ENCODE results near the gene NOX5.

Gene NOX5

DNA sequence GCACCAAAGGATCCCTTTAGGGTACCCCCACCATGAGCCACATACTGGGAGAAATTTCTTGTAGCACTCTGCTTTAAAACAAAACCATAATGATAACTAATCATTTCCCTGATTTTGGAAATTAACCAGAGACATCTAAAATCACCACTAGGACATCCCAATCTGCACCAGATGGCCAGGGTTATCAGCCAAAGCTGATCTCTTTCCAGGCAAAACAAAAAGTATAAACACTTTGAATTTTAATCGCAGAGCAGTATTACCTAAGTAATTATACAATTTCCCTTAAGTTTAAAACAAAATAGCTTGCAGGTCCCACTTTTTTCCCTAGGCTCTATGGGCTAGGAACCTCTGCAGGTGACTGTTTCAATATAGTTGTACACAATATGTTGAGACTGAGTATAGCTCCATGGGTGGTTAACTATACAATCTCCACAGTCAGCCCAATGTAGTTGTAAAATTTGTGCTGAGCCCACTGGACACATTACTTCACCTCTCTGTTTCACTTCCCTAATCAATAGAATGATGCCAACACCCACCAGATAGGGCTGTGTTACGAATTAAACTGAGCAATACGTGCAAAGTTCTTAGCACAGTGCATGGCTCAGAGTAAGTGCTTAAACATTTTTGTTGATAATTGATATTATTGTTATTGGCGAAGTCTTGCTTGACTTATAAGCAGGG, 629 bp upstream of the NOX5 start:
- Histone ChIP-seq H4K20me1 (ENCODE audit: insufficient read depth, low read length) (no peaks in the 10 kb centered on the region), H3K36me3 (replicated peaks; ENCODE audit: low read depth, low read length) (no peaks in the 10 kb centered on the region), H2AFZ (ENCODE audit: low read depth, low read length) (no peak overlapping the region), H3K4me2 (ENCODE audit: low read length) (no peak overlapping the region), H3K9me3 (ENCODE audit: insufficient read depth, low read length) (no peaks in the 10 kb centered on the region), H3K9ac (ENCODE audit: low read length) (no peak overlapping the region), H3K79me2 (ENCODE audit: low read length) (no peaks in the 10 kb centered on the region), H3K27ac (ENCODE audit: low read length) (no peak overlapping the region), H3K27me3 (ENCODE audit: low read depth, low read length) (peaks cover 5% of the 10 kb centered on the region; the same call in 1 of the 2 replicates), H3K4me1 (ENCODE audit: low read length) (no peaks in the 10 kb centered on the region), H3K4me3 (ENCODE audit: low read length) (no peak overlapping the region)
- TF ChIP-seq, protein P1, sequence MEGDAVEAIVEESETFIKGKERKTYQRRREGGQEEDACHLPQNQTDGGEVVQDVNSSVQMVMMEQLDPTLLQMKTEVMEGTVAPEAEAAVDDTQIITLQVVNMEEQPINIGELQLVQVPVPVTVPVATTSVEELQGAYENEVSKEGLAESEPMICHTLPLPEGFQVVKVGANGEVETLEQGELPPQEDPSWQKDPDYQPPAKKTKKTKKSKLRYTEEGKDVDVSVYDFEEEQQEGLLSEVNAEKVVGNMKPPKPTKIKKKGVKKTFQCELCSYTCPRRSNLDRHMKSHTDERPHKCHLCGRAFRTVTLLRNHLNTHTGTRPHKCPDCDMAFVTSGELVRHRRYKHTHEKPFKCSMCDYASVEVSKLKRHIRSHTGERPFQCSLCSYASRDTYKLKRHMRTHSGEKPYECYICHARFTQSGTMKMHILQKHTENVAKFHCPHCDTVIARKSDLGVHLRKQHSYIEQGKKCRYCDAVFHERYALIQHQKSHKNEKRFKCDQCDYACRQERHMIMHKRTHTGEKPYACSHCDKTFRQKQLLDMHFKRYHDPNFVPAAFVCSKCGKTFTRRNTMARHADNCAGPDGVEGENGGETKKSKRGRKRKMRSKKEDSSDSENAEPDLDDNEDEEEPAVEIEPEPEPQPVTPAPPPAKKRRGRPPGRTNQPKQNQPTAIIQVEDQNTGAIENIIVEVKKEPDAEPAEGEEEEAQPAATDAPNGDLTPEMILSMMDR (IDR thresholded peaks at IDR 0.05; ENCODE audit: low read depth, low read length) = no peak
- no peak for TF ChIP-seq EZH2phosphoT487 (IDR thresholded peaks at IDR 0.05; ENCODE audit: low read depth)

DNA sequence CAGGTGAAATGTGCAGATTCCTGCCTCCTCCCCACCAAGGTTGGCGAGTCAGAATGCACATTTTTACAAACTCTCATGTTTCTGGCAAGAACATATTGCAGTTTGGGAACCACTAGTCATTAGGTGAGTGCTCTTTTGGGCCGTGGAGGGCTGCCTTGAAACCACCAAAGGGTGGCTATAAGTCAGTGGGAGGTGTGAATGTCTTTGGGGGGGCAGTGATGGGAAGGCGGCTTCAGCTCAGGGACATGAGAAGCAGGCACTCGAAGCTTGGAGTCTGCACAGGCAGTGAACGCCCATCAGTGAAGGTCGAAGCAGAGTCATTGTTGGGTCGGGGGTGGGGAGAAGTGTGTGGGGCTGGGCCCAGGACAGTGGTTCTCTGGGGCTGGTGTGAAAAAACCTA, 1.1 kb downstream of the NOX5 start:
- TF ChIP-seq, protein P1 (IDR thresholded peaks at IDR 0.05; ENCODE audit: low read depth, low read length) = no peak
- TF ChIP-seq EZH2phosphoT487 (IDR thresholded peaks at IDR 0.05; ENCODE audit: low read depth) = no peak
- Histone ChIP-seq H3K27ac (ENCODE audit: low read length) (no peak overlapping the region), H3K4me1 (ENCODE audit: low read length) (no peaks in the 10 kb centered on the region), H3K4me3 (ENCODE audit: low read length) (no peak overlapping the region), H3K9me3 (ENCODE audit: insufficient read depth, low read length) (no peaks in the 10 kb centered on the region), H3K36me3 (replicated peaks; ENCODE audit: low read depth, low read length) (no peaks in the 10 kb centered on the region), H2AFZ (ENCODE audit: low read depth, low read length) (no peak overlapping the region), H3K79me2 (ENCODE audit: low read length) (no peaks in the 10 kb centered on the region), H4K20me1 (ENCODE audit: insufficient read depth, low read length) (no peaks in the 10 kb centered on the region), H3K27me3 (ENCODE audit: low read depth, low read length) (peaks cover 5% of the 10 kb centered on the region; the same call in 1 of the 2 replicates), H3K4me2 (ENCODE audit: low read length) (no peak overlapping the region), H3K9ac (ENCODE audit: low read length) (no peak overlapping the region)

DNA sequence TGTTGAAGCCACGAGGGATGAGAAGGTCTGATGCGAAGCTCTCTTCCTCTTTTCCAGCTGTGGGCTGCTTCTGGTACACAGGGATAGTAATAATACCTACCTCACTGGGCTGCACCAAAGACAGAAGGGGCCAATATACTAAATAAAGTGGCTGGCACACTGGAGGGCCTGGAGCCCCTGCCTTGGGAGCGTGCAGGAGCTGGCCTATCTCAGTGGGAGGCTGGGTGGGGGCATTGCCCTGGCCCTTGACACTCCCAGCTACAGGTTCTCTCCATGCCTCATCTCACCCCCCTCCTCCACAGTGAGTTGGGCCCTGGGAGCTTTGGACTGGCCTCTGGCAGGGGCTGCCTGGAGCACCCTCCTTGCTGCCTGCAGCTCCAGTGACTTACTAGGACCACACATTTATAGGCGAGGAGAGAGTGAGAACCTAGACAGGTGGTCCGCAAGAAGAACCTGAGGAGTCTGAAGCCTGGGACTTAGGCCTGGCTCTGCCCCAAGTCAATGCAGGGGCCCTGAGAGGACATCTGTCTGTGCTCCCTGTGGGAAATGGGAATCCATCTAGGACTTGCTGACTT, 1.6 kb downstream of the NOX5 start:
- TF ChIP-seq EZH2phosphoT487 (IDR thresholded peaks at IDR 0.05; ENCODE audit: low read depth) = no peak
- TF ChIP-seq, protein P1 (IDR thresholded peaks at IDR 0.05; ENCODE audit: low read depth, low read length) = no peak
- H3K36me3 ChIP-seq (replicated peaks; ENCODE audit: low read depth, low read length) = no peaks in the 10 kb centered on the region
- no peaks in the 10 kb centered on the region for H4K20me1 ChIP-seq (ENCODE audit: insufficient read depth, low read length)
- H3K27me3 ChIP-seq (ENCODE audit: low read depth, low read length) = peaks cover 5% of the 10 kb centered on the region; the same call in 1 of the 2 replicates
- H3K4me2 ChIP-seq (ENCODE audit: low read length) = no peak overlapping the region
- no peaks in the 10 kb centered on the region for H3K9me3 ChIP-seq (ENCODE audit: insufficient read depth, low read length)
- no peak overlapping the region for H3K9ac ChIP-seq (ENCODE audit: low read length)
- H3K27ac ChIP-seq (ENCODE audit: low read length) = no peak overlapping the region
- H3K4me3 ChIP-seq (ENCODE audit: low read length) = no peak overlapping the region
- no peaks in the 10 kb centered on the region for H3K4me1 ChIP-seq (ENCODE audit: low read length)
- no peak overlapping the region for H2AFZ ChIP-seq (ENCODE audit: low read depth, low read length)
- no peaks in the 10 kb centered on the region for H3K79me2 ChIP-seq (ENCODE audit: low read length)

DNA sequence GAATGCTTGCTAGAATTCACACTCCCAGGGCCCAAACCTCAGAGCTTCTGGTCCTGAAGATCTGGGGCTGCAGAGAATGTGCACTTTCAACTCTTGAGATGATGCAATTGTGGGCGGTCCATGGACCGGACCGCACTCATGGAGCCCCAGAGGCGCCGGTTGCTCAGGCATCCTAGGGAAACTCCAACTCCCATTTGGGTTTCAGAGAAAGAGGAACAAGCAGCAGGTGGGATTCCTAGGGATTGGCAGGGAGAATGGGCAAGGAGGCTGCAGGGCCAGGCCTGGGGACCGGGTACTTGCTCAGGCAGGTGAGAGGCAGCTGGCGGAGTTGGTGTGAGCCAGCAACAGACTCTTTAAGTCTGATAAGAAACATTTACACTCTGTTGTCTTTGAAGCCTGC, 3.5 kb downstream of the NOX5 start:
- Histone ChIP-seq H3K9ac (ENCODE audit: low read length) (no peak overlapping the region), H3K27me3 (ENCODE audit: low read depth, low read length) (peaks cover 21% of the 10 kb centered on the region), H3K9me3 (ENCODE audit: insufficient read depth, low read length) (no peaks in the 10 kb centered on the region), H2AFZ (ENCODE audit: low read depth, low read length) (no peak overlapping the region), H3K79me2 (ENCODE audit: low read length) (no peaks in the 10 kb centered on the region), H4K20me1 (ENCODE audit: insufficient read depth, low read length) (no peaks in the 10 kb centered on the region), H3K4me1 (ENCODE audit: low read length) (no peaks in the 10 kb centered on the region), H3K36me3 (replicated peaks; ENCODE audit: low read depth, low read length) (no peaks in the 10 kb centered on the region), H3K27ac (ENCODE audit: low read length) (no peak overlapping the region), H3K4me2 (ENCODE audit: low read length) (no peak overlapping the region), H3K4me3 (ENCODE audit: low read length) (no peak overlapping the region)
- no peak for TF ChIP-seq EZH2phosphoT487 (IDR thresholded peaks at IDR 0.05; ENCODE audit: low read depth)
- TF ChIP-seq, protein P1 (IDR thresholded peaks at IDR 0.05; ENCODE audit: low read depth, low read length) = no peak
